ENCODE measurements around the gene PLEKHJ1.

DNA sequence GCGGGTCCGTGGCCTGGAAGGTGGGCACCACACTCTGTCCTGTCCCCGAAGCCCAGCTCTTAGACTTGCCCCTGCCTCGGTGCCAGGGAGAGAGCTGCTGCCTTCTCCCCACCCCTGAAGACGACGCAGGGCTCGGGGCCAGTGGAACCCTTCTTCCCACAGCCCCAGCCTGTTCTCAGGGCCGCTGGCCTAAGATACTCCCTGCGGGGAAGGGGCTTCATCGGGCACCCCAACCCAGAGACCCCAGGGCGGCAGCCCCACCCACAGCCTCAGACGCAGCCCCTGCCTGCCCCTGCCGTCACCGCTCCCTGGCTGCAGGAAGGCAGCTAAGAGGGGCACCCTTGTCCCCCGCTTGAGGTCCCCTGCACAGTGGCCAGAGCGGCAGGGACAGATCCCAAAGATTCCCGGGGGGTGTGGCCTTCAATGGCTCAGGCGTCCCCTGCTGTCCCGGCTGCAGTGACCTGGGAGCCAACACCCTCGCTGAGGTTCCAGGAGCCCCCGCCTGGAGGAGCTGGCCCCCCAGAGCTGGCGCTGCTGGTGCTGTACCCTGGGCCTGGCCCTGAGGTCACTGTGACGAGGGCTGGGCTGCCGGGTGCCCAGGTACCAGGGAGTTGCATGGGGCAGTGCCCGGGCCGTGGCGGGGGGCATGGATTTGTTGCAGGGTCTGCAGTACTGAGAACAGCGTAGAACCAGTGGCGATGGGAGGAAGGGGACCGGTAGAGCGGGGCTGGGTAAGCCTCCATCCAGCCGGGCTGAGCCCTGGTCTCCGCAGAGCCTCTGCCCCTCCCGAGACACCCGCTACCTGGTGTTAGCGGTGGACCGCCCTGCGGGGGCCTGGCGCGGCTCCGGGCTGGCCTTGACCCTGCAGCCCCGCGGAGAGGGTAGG is 14.0 kb upstream of the PLEKHJ1 start:
- TF ChIP-seq SMC3 (conservative IDR thresholded peaks at IDR 0.05; ENCODE audit: poor library complexity) (no peak), EZH2 (IDR thresholded peaks at IDR 0.05; ENCODE audit: borderline replicate concordance, insufficient read depth, low read length, poor library complexity, severe bottlenecking) (no peak)

Measured in neural cell (in vitro differentiated cells).